Heart left ventricle (tissue), 13 donors: ENCODE measurements around the gene HERC2.

Source experiments
- POLR2A ChIP-seq, 2 donors: fragments of 450-650 bp; IDR thresholded peaks; one replicate each; pipeline ENCODE4 v1.6.1; 2017; ENCODE audit warnings: antibody characterized with exemption in 2 of 2, mild to moderate bottlenecking in 2 of 2, moderate library complexity in 2 of 2
- TF ChIP-seq, protein P1 (sequence below), 12 donors: fragments of 200-600 bp; sonication (generic) in 4 of 12; IDR thresholded peaks; one replicate each; pipeline versions ENCODE4 v1.5.0 to v1.8.0; 2018 to 2022; ENCODE audit warnings: antibody characterized with exemption in 12 of 12, mild to moderate bottlenecking in 5 of 12
- donor health status: ischemic (EF 13 %, LVEDD 7.1; RV severe dilation, severe dysfunction).
- donor health status: DM: no; HTN: yes; CAD: no.
- donor health status: DM: no; HTN: no; CAD: no.
- donor health status: ischemic (EF 25% LVEDD 6.9; RV normal size, moderate dysfunction).
- donor health status: ischemic (EF 25% LVEDD 5.7; RV mildly dilated, moderate dysfunction).
- donor health status: ischemic (EF 35%, LVEDD 5.7; RV mildly dilated, moderate dysfunction).
- donor health status: nonischemic (EF 11% LVEDD 7.7; RV severe dilation, severe dysfunction).
- donor health status: DM: yes; HTN: yes; CAD: no.
- donor health status: PGD.
- donor health status: ischemic (EF 29% LVEDD 5.4; RV normal size, mild dysfunction).
- donor health status: nonischemic (EF 23%, LVEDD 6.1; RV moderate dilation, normal function).

DNA sequence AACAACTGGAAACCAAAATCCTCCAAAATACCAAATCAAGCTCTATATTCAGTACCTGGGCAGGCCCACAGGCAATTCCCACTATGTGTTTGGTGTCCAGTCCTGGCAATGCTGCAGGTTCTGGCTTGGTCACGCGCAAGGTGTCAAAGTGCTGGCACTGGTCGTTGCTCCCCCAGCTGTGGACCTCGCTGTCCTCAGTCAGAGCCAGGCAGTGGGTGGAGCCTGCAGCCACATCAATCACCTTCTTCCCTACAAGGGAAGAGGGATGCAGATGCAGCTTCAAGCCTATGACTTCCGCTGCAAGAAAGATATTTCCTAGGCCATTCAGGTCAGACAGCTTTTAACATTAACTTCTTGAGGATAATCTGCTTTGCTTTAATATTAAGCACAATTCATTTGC, 61.3 kb downstream of the HERC2 start:
- TF ChIP-seq, protein P1, sequence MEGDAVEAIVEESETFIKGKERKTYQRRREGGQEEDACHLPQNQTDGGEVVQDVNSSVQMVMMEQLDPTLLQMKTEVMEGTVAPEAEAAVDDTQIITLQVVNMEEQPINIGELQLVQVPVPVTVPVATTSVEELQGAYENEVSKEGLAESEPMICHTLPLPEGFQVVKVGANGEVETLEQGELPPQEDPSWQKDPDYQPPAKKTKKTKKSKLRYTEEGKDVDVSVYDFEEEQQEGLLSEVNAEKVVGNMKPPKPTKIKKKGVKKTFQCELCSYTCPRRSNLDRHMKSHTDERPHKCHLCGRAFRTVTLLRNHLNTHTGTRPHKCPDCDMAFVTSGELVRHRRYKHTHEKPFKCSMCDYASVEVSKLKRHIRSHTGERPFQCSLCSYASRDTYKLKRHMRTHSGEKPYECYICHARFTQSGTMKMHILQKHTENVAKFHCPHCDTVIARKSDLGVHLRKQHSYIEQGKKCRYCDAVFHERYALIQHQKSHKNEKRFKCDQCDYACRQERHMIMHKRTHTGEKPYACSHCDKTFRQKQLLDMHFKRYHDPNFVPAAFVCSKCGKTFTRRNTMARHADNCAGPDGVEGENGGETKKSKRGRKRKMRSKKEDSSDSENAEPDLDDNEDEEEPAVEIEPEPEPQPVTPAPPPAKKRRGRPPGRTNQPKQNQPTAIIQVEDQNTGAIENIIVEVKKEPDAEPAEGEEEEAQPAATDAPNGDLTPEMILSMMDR (IDR thresholded peaks at IDR 0.05), result no peak
- no peak for TF ChIP-seq POLR2A (IDR thresholded peaks at IDR 0.05)
